HEK293 (cell line): ENCODE data around the gene RHOBTB3.
A peak's percentile ranks its signal among the peaks of the same experiment; 100 is the strongest.

Source experiments
- CTCF ChIA-PET: fragments of 350-600 bp; formaldehyde crosslinking; extraction: SDS; loops from one replicate; lab custom pipeline; 2021; ENCODE audit warnings: antibody characterized with exemption; lab: Yijun Ruan, JAX
- POLR2A ChIA-PET: fragments of 300-600 bp; formaldehyde crosslinking; extraction: SDS; loops from one replicate; lab custom pipeline; 2020; ENCODE audit warnings: antibody characterized with exemption, inconsistent platforms; lab: Yijun Ruan, JAX
- H3K27ac ChIP-seq: fragments of 200-500 bp; sonication (Bioruptor generic); 2 replicates; pipeline ENCODE4 v1.5.1; 2014; ENCODE audit warnings: low read depth, low read length, control low read depth, inconsistent platforms; ENCODE audit errors: extremely low read depth
- H3K36me3 ChIP-seq, 2 experiments: fragments of 200-500 bp in 1 of 2; sonication (Bioruptor generic) in 1 of 2; 1 replicate in 1 of 2; 2 replicates in 1 of 2; pipeline ENCODE4 v1.5.1; 2014 to 2017; ENCODE audit warnings: inconsistent platforms in 2 of 2, low read length in 2 of 2; ENCODE audit not compliant: control insufficient read depth in 2 of 2, insufficient read depth in 1 of 2
- H3K4me1 ChIP-seq: fragments of 200-500 bp; sonication (Bioruptor generic); 2 replicates; pipeline ENCODE4 v1.5.1; 2014; ENCODE audit warnings: mild to moderate bottlenecking, low read length, inconsistent platforms; ENCODE audit not compliant: control insufficient read depth, insufficient read depth
- H3K4me3 ChIP-seq: 2 replicates; pipeline ENCODE4 v1.5.1; 2011; ENCODE audit warnings: low read depth, mild to moderate bottlenecking, control low read depth, low read length, moderate library complexity
- H3K9me3 ChIP-seq: fragments of 200-500 bp; sonication (Bioruptor generic); 2 replicates; pipeline ENCODE4 v1.5.1; 2014; ENCODE audit warnings: low read depth, low read length, inconsistent platforms; ENCODE audit not compliant: control insufficient read depth, insufficient read depth
- GFI1B ChIP-seq: fragments of 450-650 bp; formaldehyde crosslinking; IDR thresholded peaks from 2 replicates; pipeline ENCODE4 v1.5.1; 2016; ENCODE audit warnings: missing biosample characterization, missing genetic modification characterization
- KLF8 ChIP-seq: fragments of 450-650 bp; formaldehyde crosslinking; IDR thresholded peaks from 2 replicates; pipeline ENCODE4 v1.5.1; 2016; ENCODE audit warnings: missing biosample characterization, missing genetic modification characterization
- SCRT2 ChIP-seq: fragments of 450-650 bp; formaldehyde crosslinking; IDR thresholded peaks from 2 replicates; pipeline ENCODE4 v1.5.1; 2016; ENCODE audit warnings: missing biosample characterization, missing genetic modification characterization
- ZFP37 ChIP-seq: fragments of 450-650 bp; formaldehyde crosslinking; IDR thresholded peaks from 2 replicates; pipeline ENCODE4 v1.5.1; 2016; ENCODE audit warnings: missing biosample characterization, missing genetic modification characterization
- ZIC2 ChIP-seq: fragments of 450-650 bp; formaldehyde crosslinking; IDR thresholded peaks from 2 replicates; pipeline ENCODE4 v1.5.1; 2016; ENCODE audit warnings: missing biosample characterization, missing genetic modification characterization
- ZNF121 ChIP-seq: fragments of 450-650 bp; formaldehyde crosslinking; IDR thresholded peaks from 2 replicates; pipeline ENCODE4 v1.5.1; 2016; ENCODE audit warnings: missing biosample characterization, missing genetic modification characterization
- ZNF2 ChIP-seq: fragments of 450-650 bp; formaldehyde crosslinking; IDR thresholded peaks from 2 replicates; pipeline ENCODE4 v1.5.1; 2016; ENCODE audit warnings: missing biosample characterization, missing genetic modification characterization
- ZNF23 ChIP-seq: fragments of 450-650 bp; formaldehyde crosslinking; IDR thresholded peaks from 2 replicates; pipeline ENCODE4 v1.5.1; 2016; ENCODE audit warnings: missing biosample characterization, missing genetic modification characterization, borderline replicate concordance
- ZNF292 ChIP-seq: fragments of 450-650 bp; formaldehyde crosslinking; IDR thresholded peaks from 2 replicates; pipeline ENCODE4 v1.5.1; 2016; ENCODE audit warnings: low read depth, missing biosample characterization, missing genetic modification characterization, borderline replicate concordance
- ZNF335 ChIP-seq: fragments of 450-650 bp; formaldehyde crosslinking; conservative IDR thresholded peaks from 2 replicates; pipeline ENCODE4 v1.5.1; 2016; ENCODE audit warnings: missing biosample characterization, missing genetic modification characterization
- ZNF341 ChIP-seq: fragments of 450-650 bp; formaldehyde crosslinking; IDR thresholded peaks from 2 replicates; pipeline ENCODE4; 2016; ENCODE audit warnings: low read depth, missing biosample characterization, missing genetic modification characterization
- ZNF404 ChIP-seq: fragments of 450-650 bp; formaldehyde crosslinking; IDR thresholded peaks from 2 replicates; pipeline ENCODE4 v1.5.1; 2017; ENCODE audit warnings: missing biosample characterization, missing genetic modification characterization
- ZNF416 ChIP-seq: fragments of 450-650 bp; formaldehyde crosslinking; IDR thresholded peaks from 2 replicates; pipeline ENCODE4 v1.5.1; 2016; ENCODE audit warnings: missing biosample characterization, missing genetic modification characterization
- ZNF510 ChIP-seq: fragments of 450-650 bp; formaldehyde crosslinking; IDR thresholded peaks from 2 replicates; pipeline ENCODE4 v1.5.1; 2018; ENCODE audit warnings: mild to moderate bottlenecking, missing genetic modification characterization, missing biosample characterization; ENCODE audit not compliant: insufficient replicate concordance
- ZNF555 ChIP-seq: fragments of 450-650 bp; formaldehyde crosslinking; conservative IDR thresholded peaks from 2 replicates; pipeline ENCODE4 v1.5.1; 2017; ENCODE audit warnings: missing biosample characterization, mild to moderate bottlenecking, missing genetic modification characterization, inconsistent platforms
- ZNF600 ChIP-seq: fragments of 450-650 bp; formaldehyde crosslinking; IDR thresholded peaks from 2 replicates; pipeline ENCODE4 v1.5.1; 2016; ENCODE audit warnings: missing biosample characterization, missing genetic modification characterization
- ZNF623 ChIP-seq: fragments of 450-650 bp; formaldehyde crosslinking; IDR thresholded peaks from 2 replicates; pipeline ENCODE4 v1.5.1; 2016; ENCODE audit warnings: missing biosample characterization, missing genetic modification characterization
- ZNF664 ChIP-seq: fragments of 450-650 bp; formaldehyde crosslinking; IDR thresholded peaks from 2 replicates; pipeline ENCODE4 v1.5.1; 2016; ENCODE audit warnings: missing biosample characterization, missing genetic modification characterization
- ZNF792 ChIP-seq: fragments of 450-650 bp; formaldehyde crosslinking; IDR thresholded peaks from 2 replicates; pipeline ENCODE4 v1.5.1; 2016; ENCODE audit warnings: missing biosample characterization, missing genetic modification characterization
- ZNF830 ChIP-seq: fragments of 450-650 bp; IDR thresholded peaks from 2 replicates; pipeline ENCODE4 v1.5.0; 2018; ENCODE audit warnings: missing biosample characterization, missing genetic modification characterization, low read depth, mild to moderate bottlenecking, moderate library complexity
- ZSCAN16 ChIP-seq: fragments of 450-650 bp; formaldehyde crosslinking; IDR thresholded peaks from 2 replicates; pipeline ENCODE4 v1.5.1; 2016; ENCODE audit warnings: missing biosample characterization, missing genetic modification characterization
- ZXDB ChIP-seq: fragments of 450-650 bp; formaldehyde crosslinking; IDR thresholded peaks from 2 replicates; pipeline ENCODE4 v1.5.1; 2016; ENCODE audit warnings: missing biosample characterization, missing genetic modification characterization
- TF ChIP-seq, protein P1 (sequence below): fragments of 450-650 bp; formaldehyde crosslinking; IDR thresholded peaks from 2 replicates; pipeline ENCODE4 v1.5.1; 2016; ENCODE audit warnings: missing biosample characterization, missing genetic modification characterization
- TF ChIP-seq, protein P2 (sequence below): fragments of 450-650 bp; formaldehyde crosslinking; IDR thresholded peaks from 2 replicates; pipeline ENCODE4 v1.5.1; 2016; ENCODE audit warnings: missing biosample characterization, missing genetic modification characterization
- TF ChIP-seq, protein P3 (sequence below): fragments of 450-650 bp; formaldehyde crosslinking; IDR thresholded peaks from 2 replicates; pipeline ENCODE4 v1.5.1; 2016; ENCODE audit warnings: missing biosample characterization, missing genetic modification characterization
- TF ChIP-seq, protein P4 (sequence below): fragments of 450-650 bp; formaldehyde crosslinking; IDR thresholded peaks from 2 replicates; pipeline ENCODE4 v1.5.1; 2016; ENCODE audit warnings: missing biosample characterization, missing genetic modification characterization
- TF ChIP-seq, protein P5 (sequence below): fragments of 450-650 bp; formaldehyde crosslinking; IDR thresholded peaks from 2 replicates; pipeline ENCODE4 v1.5.1; 2017; ENCODE audit warnings: missing biosample characterization, missing genetic modification characterization

Gene RHOBTB3

DNA sequence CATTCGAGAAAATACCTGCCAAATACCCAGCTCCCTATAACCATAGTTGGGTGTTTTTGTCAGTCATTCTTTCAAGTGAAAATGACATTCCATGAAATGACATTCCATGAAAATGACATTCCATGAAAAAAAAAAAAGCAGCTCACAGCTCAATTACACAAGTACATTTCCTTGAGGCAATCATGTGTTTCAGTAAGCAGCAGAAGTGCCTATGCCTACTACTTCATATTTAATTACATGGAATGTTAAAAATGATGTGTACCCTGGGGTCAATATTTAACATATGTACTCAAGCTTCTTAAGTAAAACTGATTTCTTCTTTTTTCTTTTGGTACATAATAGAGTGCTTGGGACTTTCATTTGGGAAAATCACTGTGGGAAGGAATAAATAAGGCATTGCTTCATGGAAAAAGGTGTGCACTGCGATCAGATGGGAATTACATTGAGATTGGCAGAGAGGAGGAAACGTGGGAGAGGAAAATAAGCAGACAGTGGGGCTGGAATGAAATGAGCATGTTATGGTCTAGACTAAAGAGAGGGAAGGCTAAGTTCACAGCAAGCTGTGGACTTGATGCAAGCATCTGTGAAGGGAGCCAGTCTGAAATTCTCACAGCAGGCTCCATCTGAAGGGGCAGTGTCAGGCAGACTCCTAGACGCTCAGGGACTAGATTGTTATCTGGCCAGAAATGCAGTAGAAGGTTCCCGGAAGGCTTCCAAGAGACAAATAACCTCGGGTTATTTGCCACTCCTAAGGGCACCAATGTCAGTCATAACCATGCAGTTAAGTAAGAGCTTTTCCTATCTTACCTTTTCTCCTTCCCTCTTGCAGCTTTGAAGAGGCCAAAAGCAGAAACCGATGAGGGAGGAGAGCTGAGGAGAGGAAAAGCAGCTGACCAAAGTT, 33.1 kb upstream of the RHOBTB3 start:
- Histone ChIP-seq H3K9me3 (no peaks in the 10 kb centered on the region), H3K27ac (no peak overlapping the region), H3K36me3 (no peaks in the 10 kb centered on the region), H3K4me3 (no peak overlapping the region), H3K4me1 (0 out of 2 replicates have a peak, but pooled peaks cover 6% of the 10 kb centered on the region)
- POLR2A ChIA-PET = interaction anchor here (0.8 to 1.8 kb wide), 2 partner anchors 33 to 51 kb away, joined by 7 to 12 read pairs; partner anchors contain the start of genes RFESD and RHOBTB3
- CTCF ChIA-PET = interaction anchor here (0.7 to 1.5 kb wide), 6 partner anchors 24 to 1153 kb away, joined by 3 to 10 read pairs (median 4); no protein-coding TSS in a partner anchor
- TF ChIP-seq KLF8 (tag by site-specific recombination) (no peak), ZFP37 (tag by site-specific recombination) (no peak), ZNF510 (tag by site-specific recombination) (no peak), ZXDB (tag by site-specific recombination) (no peak), ZNF555 (tag by site-specific recombination) (no peak), ZNF341 (tag by site-specific recombination) (peak; percentile 26; the same call in 1 of the 2 replicates), ZNF335 (peak; percentile 69; the same call in 1 of the 2 replicates), ZNF404 (tag by site-specific recombination) (no peak), ZIC2 (tag by site-specific recombination) (0 out of 2 replicates have a peak, but pooled peaks have one; percentile 19), SCRT2 (tag by site-specific recombination) (no peak), ZNF416 (tag by site-specific recombination) (no peak), ZNF2 (no peak), ZNF830 (tag by site-specific recombination) (no peak), ZNF121 (tag by site-specific recombination) (no peak), ZNF23 (no peak), ZNF792 (no peak), ZNF600 (tag by site-specific recombination) (0 out of 2 replicates have a peak, but pooled peaks have one; percentile 21), ZSCAN16 (no peak), ZNF664 (no peak), ZNF292 (tag by site-specific recombination) (no peak), ZNF623 (tag by site-specific recombination) (no peak), GFI1B (tag by site-specific recombination) (no peak)
- TF ChIP-seq, protein P1, sequence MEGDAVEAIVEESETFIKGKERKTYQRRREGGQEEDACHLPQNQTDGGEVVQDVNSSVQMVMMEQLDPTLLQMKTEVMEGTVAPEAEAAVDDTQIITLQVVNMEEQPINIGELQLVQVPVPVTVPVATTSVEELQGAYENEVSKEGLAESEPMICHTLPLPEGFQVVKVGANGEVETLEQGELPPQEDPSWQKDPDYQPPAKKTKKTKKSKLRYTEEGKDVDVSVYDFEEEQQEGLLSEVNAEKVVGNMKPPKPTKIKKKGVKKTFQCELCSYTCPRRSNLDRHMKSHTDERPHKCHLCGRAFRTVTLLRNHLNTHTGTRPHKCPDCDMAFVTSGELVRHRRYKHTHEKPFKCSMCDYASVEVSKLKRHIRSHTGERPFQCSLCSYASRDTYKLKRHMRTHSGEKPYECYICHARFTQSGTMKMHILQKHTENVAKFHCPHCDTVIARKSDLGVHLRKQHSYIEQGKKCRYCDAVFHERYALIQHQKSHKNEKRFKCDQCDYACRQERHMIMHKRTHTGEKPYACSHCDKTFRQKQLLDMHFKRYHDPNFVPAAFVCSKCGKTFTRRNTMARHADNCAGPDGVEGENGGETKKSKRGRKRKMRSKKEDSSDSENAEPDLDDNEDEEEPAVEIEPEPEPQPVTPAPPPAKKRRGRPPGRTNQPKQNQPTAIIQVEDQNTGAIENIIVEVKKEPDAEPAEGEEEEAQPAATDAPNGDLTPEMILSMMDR (tag by site-specific recombination) = no peak
- TF ChIP-seq, protein P2, sequence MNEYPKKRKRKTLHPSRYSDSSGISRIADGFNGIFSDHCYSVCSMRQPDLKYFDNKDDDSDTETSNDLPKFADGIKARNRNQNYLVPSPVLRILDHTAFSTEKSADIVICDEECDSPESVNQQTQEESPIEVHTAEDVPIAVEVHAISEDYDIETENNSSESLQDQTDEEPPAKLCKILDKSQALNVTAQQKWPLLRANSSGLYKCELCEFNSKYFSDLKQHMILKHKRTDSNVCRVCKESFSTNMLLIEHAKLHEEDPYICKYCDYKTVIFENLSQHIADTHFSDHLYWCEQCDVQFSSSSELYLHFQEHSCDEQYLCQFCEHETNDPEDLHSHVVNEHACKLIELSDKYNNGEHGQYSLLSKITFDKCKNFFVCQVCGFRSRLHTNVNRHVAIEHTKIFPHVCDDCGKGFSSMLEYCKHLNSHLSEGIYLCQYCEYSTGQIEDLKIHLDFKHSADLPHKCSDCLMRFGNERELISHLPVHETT = no peak
- TF ChIP-seq, protein P3, sequence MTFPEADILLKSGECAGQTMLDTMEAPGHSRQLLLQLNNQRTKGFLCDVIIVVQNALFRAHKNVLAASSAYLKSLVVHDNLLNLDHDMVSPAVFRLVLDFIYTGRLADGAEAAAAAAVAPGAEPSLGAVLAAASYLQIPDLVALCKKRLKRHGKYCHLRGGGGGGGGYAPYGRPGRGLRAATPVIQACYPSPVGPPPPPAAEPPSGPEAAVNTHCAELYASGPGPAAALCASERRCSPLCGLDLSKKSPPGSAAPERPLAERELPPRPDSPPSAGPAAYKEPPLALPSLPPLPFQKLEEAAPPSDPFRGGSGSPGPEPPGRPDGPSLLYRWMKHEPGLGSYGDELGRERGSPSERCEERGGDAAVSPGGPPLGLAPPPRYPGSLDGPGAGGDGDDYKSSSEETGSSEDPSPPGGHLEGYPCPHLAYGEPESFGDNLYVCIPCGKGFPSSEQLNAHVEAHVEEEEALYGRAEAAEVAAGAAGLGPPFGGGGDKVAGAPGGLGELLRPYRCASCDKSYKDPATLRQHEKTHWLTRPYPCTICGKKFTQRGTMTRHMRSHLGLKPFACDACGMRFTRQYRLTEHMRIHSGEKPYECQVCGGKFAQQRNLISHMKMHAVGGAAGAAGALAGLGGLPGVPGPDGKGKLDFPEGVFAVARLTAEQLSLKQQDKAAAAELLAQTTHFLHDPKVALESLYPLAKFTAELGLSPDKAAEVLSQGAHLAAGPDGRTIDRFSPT (tag by site-specific recombination) = no peak
- TF ChIP-seq, protein P4, sequence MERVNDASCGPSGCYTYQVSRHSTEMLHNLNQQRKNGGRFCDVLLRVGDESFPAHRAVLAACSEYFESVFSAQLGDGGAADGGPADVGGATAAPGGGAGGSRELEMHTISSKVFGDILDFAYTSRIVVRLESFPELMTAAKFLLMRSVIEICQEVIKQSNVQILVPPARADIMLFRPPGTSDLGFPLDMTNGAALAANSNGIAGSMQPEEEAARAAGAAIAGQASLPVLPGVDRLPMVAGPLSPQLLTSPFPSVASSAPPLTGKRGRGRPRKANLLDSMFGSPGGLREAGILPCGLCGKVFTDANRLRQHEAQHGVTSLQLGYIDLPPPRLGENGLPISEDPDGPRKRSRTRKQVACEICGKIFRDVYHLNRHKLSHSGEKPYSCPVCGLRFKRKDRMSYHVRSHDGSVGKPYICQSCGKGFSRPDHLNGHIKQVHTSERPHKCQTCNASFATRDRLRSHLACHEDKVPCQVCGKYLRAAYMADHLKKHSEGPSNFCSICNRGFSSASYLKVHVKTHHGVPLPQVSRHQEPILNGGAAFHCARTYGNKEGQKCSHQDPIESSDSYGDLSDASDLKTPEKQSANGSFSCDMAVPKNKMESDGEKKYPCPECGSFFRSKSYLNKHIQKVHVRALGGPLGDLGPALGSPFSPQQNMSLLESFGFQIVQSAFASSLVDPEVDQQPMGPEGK (tag by site-specific recombination) = no peak
- TF ChIP-seq, protein P5, sequence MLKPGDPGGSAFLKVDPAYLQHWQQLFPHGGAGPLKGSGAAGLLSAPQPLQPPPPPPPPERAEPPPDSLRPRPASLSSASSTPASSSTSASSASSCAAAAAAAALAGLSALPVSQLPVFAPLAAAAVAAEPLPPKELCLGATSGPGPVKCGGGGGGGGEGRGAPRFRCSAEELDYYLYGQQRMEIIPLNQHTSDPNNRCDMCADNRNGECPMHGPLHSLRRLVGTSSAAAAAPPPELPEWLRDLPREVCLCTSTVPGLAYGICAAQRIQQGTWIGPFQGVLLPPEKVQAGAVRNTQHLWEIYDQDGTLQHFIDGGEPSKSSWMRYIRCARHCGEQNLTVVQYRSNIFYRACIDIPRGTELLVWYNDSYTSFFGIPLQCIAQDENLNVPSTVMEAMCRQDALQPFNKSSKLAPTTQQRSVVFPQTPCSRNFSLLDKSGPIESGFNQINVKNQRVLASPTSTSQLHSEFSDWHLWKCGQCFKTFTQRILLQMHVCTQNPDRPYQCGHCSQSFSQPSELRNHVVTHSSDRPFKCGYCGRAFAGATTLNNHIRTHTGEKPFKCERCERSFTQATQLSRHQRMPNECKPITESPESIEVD (tag by site-specific recombination) = 0 out of 2 replicates have a peak, but pooled peaks have one; percentile 13
